PC-9 (cell line): Measurements from ENCODE around the gene STK24.

Experiments
- EZH2 ChIP-seq: fragments of 200-600 bp; sonication (generic); IDR thresholded peaks from 2 replicates; pipeline ENCODE4 v1.8.0; 2017; ENCODE audit warnings: antibody characterized with exemption, low read depth
- TF ChIP-seq, protein P1 (sequence below): fragments of 200-600 bp; sonication (generic); conservative IDR thresholded peaks from 2 replicates; pipeline ENCODE4 v1.6.1; 2017; ENCODE audit warnings: mixed run types, antibody characterized with exemption, mild to moderate bottlenecking, moderate library complexity

DNA sequence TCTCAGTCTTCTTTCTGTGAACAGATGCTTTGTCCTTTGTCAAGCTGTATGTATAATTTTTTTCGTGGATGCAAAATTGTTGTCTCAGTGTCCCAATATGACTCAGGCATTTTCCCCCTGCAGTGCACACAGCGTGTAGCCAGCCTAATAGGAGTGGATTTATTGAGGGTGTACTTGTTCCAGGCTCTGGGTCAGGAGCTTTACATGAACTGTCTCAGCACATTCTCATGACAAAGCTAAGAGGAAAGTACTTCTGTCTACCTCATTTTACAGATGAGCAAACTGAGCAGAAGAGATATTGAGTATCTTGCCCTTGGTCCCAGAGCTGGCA lies 50.8 kb downstream of the STK24 start:
- TF ChIP-seq, protein P1, sequence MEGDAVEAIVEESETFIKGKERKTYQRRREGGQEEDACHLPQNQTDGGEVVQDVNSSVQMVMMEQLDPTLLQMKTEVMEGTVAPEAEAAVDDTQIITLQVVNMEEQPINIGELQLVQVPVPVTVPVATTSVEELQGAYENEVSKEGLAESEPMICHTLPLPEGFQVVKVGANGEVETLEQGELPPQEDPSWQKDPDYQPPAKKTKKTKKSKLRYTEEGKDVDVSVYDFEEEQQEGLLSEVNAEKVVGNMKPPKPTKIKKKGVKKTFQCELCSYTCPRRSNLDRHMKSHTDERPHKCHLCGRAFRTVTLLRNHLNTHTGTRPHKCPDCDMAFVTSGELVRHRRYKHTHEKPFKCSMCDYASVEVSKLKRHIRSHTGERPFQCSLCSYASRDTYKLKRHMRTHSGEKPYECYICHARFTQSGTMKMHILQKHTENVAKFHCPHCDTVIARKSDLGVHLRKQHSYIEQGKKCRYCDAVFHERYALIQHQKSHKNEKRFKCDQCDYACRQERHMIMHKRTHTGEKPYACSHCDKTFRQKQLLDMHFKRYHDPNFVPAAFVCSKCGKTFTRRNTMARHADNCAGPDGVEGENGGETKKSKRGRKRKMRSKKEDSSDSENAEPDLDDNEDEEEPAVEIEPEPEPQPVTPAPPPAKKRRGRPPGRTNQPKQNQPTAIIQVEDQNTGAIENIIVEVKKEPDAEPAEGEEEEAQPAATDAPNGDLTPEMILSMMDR: no peak
- TF ChIP-seq EZH2: no peak
